Prostate gland (tissue), 2 donors: ENCODE data around the gene ZNF844. TPM values are rescaled to one million over a fixed set of nuclear protein-coding genes. Genes with fewer than 3 reads are reported as not detected.
"Not testable (repeated sequence)": the region's sequence is repeated elsewhere in the genome, so short reads cannot be mapped to it uniquely, and the experiment has no call there.

Source experiments
- DNase-seq: peaks from one replicate; pipeline ENCODE4 v3.0.0-alpha.2; 2019; ENCODE audit warnings: low spot score
- H3K27ac ChIP-seq, 2 donors: fragments of 200-600 bp; sonication (generic); 2 replicates each; pipeline ENCODE4 v1.5.1; 2017 to 2019
- H3K27me3 ChIP-seq: fragments of 200-600 bp; sonication (generic); replicated peaks from 2 replicates; pipeline ENCODE4 v1.5.1; 2019; ENCODE audit not compliant: insufficient read depth
- H3K36me3 ChIP-seq, 2 donors: fragments of 200-600 bp; sonication (generic); 1 replicate in 1 of 2; 2 replicates in 1 of 2; pipeline versions ENCODE4 v1.5.1 to v1.8.1; 2017 to 2019
- H3K4me1 ChIP-seq: fragments of 200-600 bp; sonication (generic); replicated peaks from 2 replicates; pipeline ENCODE4 v1.5.1; 2019
- H3K4me3 ChIP-seq, 2 donors: fragments of 200-600 bp; sonication (generic); 2 replicates each; pipeline ENCODE4 v1.5.1; 2017 to 2019
- H3K9me3 ChIP-seq: fragments of 200-600 bp; sonication (generic); 2 replicates; pipeline ENCODE4 v1.5.1; 2017
- CTCF ChIP-seq, 4 experiments: fragments of 200-600 bp in 2 of 4; fragments of 450-650 bp in 2 of 4; sonication (generic) in 2 of 4; IDR thresholded peaks; 1 replicate in 3 of 4; 2 replicates in 1 of 4; pipeline ENCODE4 v1.5.1; 2016 to 2019; ENCODE audit warnings: antibody characterized with exemption in 4 of 4, mild to moderate bottlenecking in 2 of 4, moderate library complexity in 2 of 4
- POLR2A ChIP-seq: fragments of 450-650 bp; IDR thresholded peaks from one replicate; pipeline ENCODE4 v1.6.1; 2016; ENCODE audit warnings: antibody characterized with exemption, mild to moderate bottlenecking
- POLR2AphosphoS5 ChIP-seq: sonication (generic); formaldehyde crosslinking; IDR thresholded peaks from one replicate; pipeline ENCODE4 v1.6.1; 2017; ENCODE audit warnings: antibody characterized with exemption
- WGBS: methylation state at CpG from one replicate; pipeline ENCODE4 v1.1.5; 2018; 5-methylcytosine and 5-hydroxymethylcytosine counted together
- intact Hi-C: fragments of 100-400 bp; cut with DNase I; formaldehyde crosslinking; loops from one replicate; pipeline ENCODE4 v1.14.2; 2022
- total RNA-seq, 2 donors: library from RNA; depleted of rRNA; stranded (reverse); fragments of >200 nt; gene quantifications; one replicate each; pipeline ENCODE4 v1.1.0, GENCODE V29; 2016

ZNF844 gene
- total RNA-seq, 2 donors from 2014 or later: 13.4 to 16.2 TPM

GRCh38 chr19:12092956-12093355, 28.4 kb downstream of the ZNF844 start:
- DNase-seq: no peak
- intact Hi-C loops: no loop called here
- no peak overlapping the region for H3K27ac ChIP-seq
- H3K9me3 ChIP-seq: no peaks in the 10 kb centered on the region
- H3K36me3 ChIP-seq: no peaks in the 10 kb centered on the region
- peak overlapping the region; percentile 41 to 43 for H3K4me3 ChIP-seq
- TF ChIP-seq POLR2A: no peak
- no peak for TF ChIP-seq POLR2AphosphoS5
- TF ChIP-seq CTCF (IDR thresholded peaks at IDR 0.05): no peak
- 34% methylated on average over 10 of the region's 10 CpGs for WGBS
- H3K4me1 ChIP-seq: no peaks in the 10 kb centered on the region
- no peaks in the 10 kb centered on the region for H3K27me3 ChIP-seq

GRCh38 chr19:12093777-12094176, 29.2 kb downstream of the ZNF844 start:
- Histone ChIP-seq H3K27me3 (no peaks in the 10 kb centered on the region), H3K9me3 (no peaks in the 10 kb centered on the region), H3K36me3 (no peaks in the 10 kb centered on the region), H3K27ac (no peak overlapping the region), H3K4me1 (no peaks in the 10 kb centered on the region), H3K4me3 (no peak overlapping the region)
- no peak for DNase-seq
- 95% methylated on average over 3 of the region's 3 CpGs for WGBS
- intact Hi-C loops: no loop called here
- no peak for TF ChIP-seq POLR2AphosphoS5
- TF ChIP-seq POLR2A: no peak
- TF ChIP-seq CTCF (IDR thresholded peaks at IDR 0.05): no peak

- intact Hi-C loops: no loop called here
- WGBS: 100% methylated on average over 4 of the region's 4 CpGs
- DNase-seq: no peak
- no peaks in the 10 kb centered on the region for H3K36me3 ChIP-seq
- no peak overlapping the region for H3K4me3 ChIP-seq
- no peaks in the 10 kb centered on the region for H3K9me3 ChIP-seq
- no peaks in the 10 kb centered on the region for H3K4me1 ChIP-seq
- H3K27ac ChIP-seq: no peak overlapping the region
- no peak for TF ChIP-seq POLR2AphosphoS5
- TF ChIP-seq POLR2A: no peak
- no peak for TF ChIP-seq CTCF (IDR thresholded peaks at IDR 0.05)
- no peaks in the 10 kb centered on the region for H3K27me3 ChIP-seq
These were observed 30.7 kb downstream of the ZNF844 start for GRCh38 chr19:12095111-12095790.

- Histone ChIP-seq H3K27me3 (no peaks in the 10 kb centered on the region), H3K36me3 (no peaks in the 10 kb centered on the region), H3K27ac (no peak overlapping the region), H3K9me3 (no peaks in the 10 kb centered on the region), H3K4me3 (no peak overlapping the region), H3K4me1 (no peaks in the 10 kb centered on the region)
- 87% methylated on average over 9 of the region's 9 CpGs for WGBS
- no peak for TF ChIP-seq CTCF (IDR thresholded peaks at IDR 0.05)
- TF ChIP-seq POLR2AphosphoS5: no peak
- no peak for TF ChIP-seq POLR2A
- intact Hi-C loops: no loop called here
- no peak for DNase-seq
These were observed 33.5 kb downstream of the ZNF844 start for GRCh38 chr19:12098040-12098439.

GRCh38 chr19:12103909-12104308, 39.4 kb downstream of the ZNF844 start:
- H3K27me3 ChIP-seq, DNase-seq, H3K9me3 ChIP-seq, intact Hi-C loops, H3K4me3 ChIP-seq, H3K27ac ChIP-seq, H3K4me1 ChIP-seq, H3K36me3 ChIP-seq: not testable (repeated sequence)
- 89% methylated on average over 4 of the region's 4 CpGs for WGBS
